Measurements from ENCODE around the gene ACSM2B. TPM values are rescaled to one million over a fixed set of nuclear protein-coding genes. Genes with fewer than 3 reads are reported as not detected.

ACSM2B gene
- polyA plus RNA-seq, 1 donor from 2014 or later: not detected

DNA sequence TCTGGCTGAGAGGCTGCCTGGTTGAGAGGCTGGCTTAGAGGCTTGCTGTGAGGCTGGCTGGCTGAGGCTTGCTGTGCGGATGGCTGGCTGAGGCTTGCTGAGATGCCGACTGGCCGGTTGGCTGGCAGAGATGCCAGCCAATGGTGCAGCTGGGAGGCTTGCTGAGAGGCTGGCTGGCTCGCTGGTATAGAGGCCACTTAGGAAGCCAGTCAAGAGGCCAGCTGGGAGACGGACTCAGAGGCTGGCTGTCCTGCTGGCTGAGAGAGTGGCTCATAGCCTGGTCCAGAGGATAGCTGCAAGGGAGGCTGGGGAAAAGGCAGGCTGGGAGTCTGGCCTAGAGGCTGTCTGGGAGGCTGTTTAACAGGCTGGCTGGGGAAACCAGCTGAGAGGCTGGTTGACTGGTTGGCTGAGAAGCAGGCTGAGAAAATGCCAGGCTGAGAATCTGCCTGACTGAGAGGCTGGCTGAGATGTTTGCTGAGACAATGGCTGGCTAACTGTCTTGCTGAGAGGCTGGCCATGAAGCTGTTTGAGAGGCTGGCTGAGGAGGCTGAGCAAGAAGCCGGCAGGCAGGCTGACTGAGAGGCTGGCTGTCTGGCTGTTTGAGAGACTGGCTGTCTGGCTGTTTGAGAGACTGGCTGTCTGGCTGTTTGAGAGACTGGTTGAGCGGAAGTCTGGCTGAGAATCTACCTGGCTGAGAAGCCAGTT, 37.5 kb upstream of the ACSM2B start:
- Histone ChIP-seq H3K79me2 (replicated peaks; ENCODE audit: insufficient read depth, low read length) (no peaks in the 10 kb centered on the region), H2AFZ (ENCODE audit: low read depth, low read length) (no peak overlapping the region), H3K27me3 (ENCODE audit: insufficient read depth, low read depth, low read length) (no peaks in the 10 kb centered on the region), H3K9me2 (ENCODE audit: insufficient read depth, low read length) (no peaks in the 10 kb centered on the region), H3K4me3 (ENCODE audit: low read length) (no peak overlapping the region), H3K27ac (ENCODE audit: low read length) (no peak overlapping the region), H3K4me2 (ENCODE audit: low read length) (no peak overlapping the region), H3K9me3 (ENCODE audit: low read length) (no peaks in the 10 kb centered on the region), H3F3A (ENCODE audit: insufficient read depth, low read length, poor library complexity, severe bottlenecking) (no peaks in the 10 kb centered on the region), H3K9ac (ENCODE audit: low read length) (no peak overlapping the region), H4K20me1 (ENCODE audit: insufficient read depth) (no peaks in the 10 kb centered on the region), H3K36me3 (ENCODE audit: insufficient read depth, low read length) (no peaks in the 10 kb centered on the region)
- TF ChIP-seq RAD21 (conservative IDR thresholded peaks at IDR 0.05) (no peak), SMC3 (conservative IDR thresholded peaks at IDR 0.05; ENCODE audit: poor library complexity) (no peak), EZH2 (IDR thresholded peaks at IDR 0.05; ENCODE audit: borderline replicate concordance, insufficient read depth, low read length, poor library complexity, severe bottlenecking) (no peak), POLR2AphosphoS5 (IDR thresholded peaks at IDR 0.05) (no peak), REST (IDR thresholded peaks at IDR 0.05; ENCODE audit: borderline replicate concordance) (no peak), EP300 (conservative IDR thresholded peaks at IDR 0.05; ENCODE audit: poor library complexity, severe bottlenecking) (no peak), CTCF (IDR thresholded peaks at IDR 0.05; ENCODE audit: poor library complexity, severe bottlenecking) (no peak), MXI1 (conservative IDR thresholded peaks at IDR 0.05; ENCODE audit: poor library complexity, severe bottlenecking) (no peak), TAF1 (IDR thresholded peaks at IDR 0.05; ENCODE audit: low read depth) (no peak)

GRCh38 chr16:20612551-20613480, 36.6 kb upstream of the ACSM2B start:
- Histone ChIP-seq H4K20me1 (ENCODE audit: insufficient read depth) (no peaks in the 10 kb centered on the region), H3K27me3 (ENCODE audit: insufficient read depth, low read depth, low read length) (no peaks in the 10 kb centered on the region), H3K4me2 (ENCODE audit: low read length) (no peak overlapping the region), H3F3A (ENCODE audit: insufficient read depth, low read length, poor library complexity, severe bottlenecking) (no peaks in the 10 kb centered on the region), H3K4me3 (ENCODE audit: low read length) (no peak overlapping the region), H3K9ac (ENCODE audit: low read length) (no peak overlapping the region), H3K27ac (ENCODE audit: low read length) (no peak overlapping the region), H2AFZ (ENCODE audit: low read depth, low read length) (no peak overlapping the region), H3K79me2 (replicated peaks; ENCODE audit: insufficient read depth, low read length) (no peaks in the 10 kb centered on the region), H3K36me3 (ENCODE audit: insufficient read depth, low read length) (no peaks in the 10 kb centered on the region), H3K9me3 (ENCODE audit: low read length) (no peaks in the 10 kb centered on the region), H3K9me2 (ENCODE audit: insufficient read depth, low read length) (no peaks in the 10 kb centered on the region)
- TF ChIP-seq EP300 (conservative IDR thresholded peaks at IDR 0.05; ENCODE audit: poor library complexity, severe bottlenecking) (no peak), MXI1 (conservative IDR thresholded peaks at IDR 0.05; ENCODE audit: poor library complexity, severe bottlenecking) (no peak), SMC3 (conservative IDR thresholded peaks at IDR 0.05; ENCODE audit: poor library complexity) (no peak), POLR2AphosphoS5 (IDR thresholded peaks at IDR 0.05) (no peak), EZH2 (IDR thresholded peaks at IDR 0.05; ENCODE audit: borderline replicate concordance, insufficient read depth, low read length, poor library complexity, severe bottlenecking) (no peak), REST (IDR thresholded peaks at IDR 0.05; ENCODE audit: borderline replicate concordance) (no peak), CTCF (IDR thresholded peaks at IDR 0.05; ENCODE audit: poor library complexity, severe bottlenecking) (no peak), RAD21 (conservative IDR thresholded peaks at IDR 0.05) (no peak), TAF1 (IDR thresholded peaks at IDR 0.05; ENCODE audit: low read depth) (no peak)
